ENCODE results near the gene ZNF415. TPM values are rescaled to one million over a fixed set of nuclear protein-coding genes. Genes with fewer than 3 reads are reported as not detected.
"Not testable (repeated sequence)": the region's sequence is repeated elsewhere in the genome, so short reads cannot be mapped to it uniquely, and the experiment has no call there.

The ZNF415 gene
- total RNA-seq, 1 experiment from 2014 or later: not detected

- BruUV-seq (replicated peaks): no TSS peak
- DNase-seq: no peak
- intact Hi-C loops (cut with micrococcal nuclease; ENCODE audit: unreplicated experiment): no loop called here
- peaks cover 21% of the 10 kb centered on the region for H3K9me3 Mint-ChIP-seq (ENCODE audit: low read depth, unreplicated experiment)
- no peak for TF ChIP-seq CTCF (IDR thresholded peaks at IDR 0.05; ENCODE audit: unreplicated experiment)
- CTCF ChIA-PET: no interaction called here
- no peaks in the 10 kb centered on the region for H3K27me3 Mint-ChIP-seq (ENCODE audit: unreplicated experiment)
- H3K4me3 Mint-ChIP-seq (ENCODE audit: low read depth, unreplicated experiment): no peak overlapping the region
- H3K4me1 Mint-ChIP-seq (ENCODE audit: low read depth, unreplicated experiment): no peaks in the 10 kb centered on the region
- H3K27ac Mint-ChIP-seq (ENCODE audit: unreplicated experiment): no peak overlapping the region
- no peaks in the 10 kb centered on the region for H3K36me3 Mint-ChIP-seq (ENCODE audit: insufficient read depth, unreplicated experiment)
Measured at GRCh38 chr19:53136432-53136831, 3.7 kb upstream of the ZNF415 start.

DNA sequence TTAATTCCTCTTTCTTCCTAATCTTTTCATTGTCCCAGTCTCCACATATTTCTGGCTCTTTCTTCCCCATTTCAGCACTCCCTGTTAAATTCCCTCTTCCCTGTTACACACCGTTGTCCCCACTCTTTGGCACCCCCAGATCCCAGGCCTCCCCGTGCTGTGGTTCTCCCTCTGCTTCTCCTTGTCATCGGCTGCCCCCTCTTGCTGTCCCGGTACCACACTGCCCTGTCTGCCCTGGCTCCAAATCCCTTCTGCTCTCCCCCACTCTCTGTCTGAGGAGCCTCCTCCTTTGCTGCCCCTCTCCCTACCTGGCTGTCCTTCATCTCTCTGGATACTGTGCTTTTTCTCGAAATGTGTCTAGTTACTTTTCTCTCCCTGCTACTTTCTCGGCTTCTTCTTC lies 983 bp downstream of the ZNF415 start:
- H3K4me3 Mint-ChIP-seq (ENCODE audit: low read depth, unreplicated experiment): no peak overlapping the region
- no TSS peak for BruUV-seq (replicated peaks)
- H3K4me1 Mint-ChIP-seq (ENCODE audit: low read depth, unreplicated experiment): no peaks in the 10 kb centered on the region
- no peak for TF ChIP-seq CTCF (IDR thresholded peaks at IDR 0.05; ENCODE audit: unreplicated experiment)
- H3K36me3 Mint-ChIP-seq (ENCODE audit: insufficient read depth, unreplicated experiment): no peaks in the 10 kb centered on the region
- peaks cover 18% of the 10 kb centered on the region for H3K9me3 Mint-ChIP-seq (ENCODE audit: low read depth, unreplicated experiment)
- H3K27me3 Mint-ChIP-seq (ENCODE audit: unreplicated experiment): no peaks in the 10 kb centered on the region
- DNase-seq: no peak
- H3K27ac Mint-ChIP-seq (ENCODE audit: unreplicated experiment): no peak overlapping the region
- intact Hi-C loops (cut with micrococcal nuclease; ENCODE audit: unreplicated experiment): no loop called here
- CTCF ChIA-PET: no interaction called here

GRCh38 chr19:53131085-53131590 lies 1.6 kb downstream of the ZNF415 start:
- TF ChIP-seq CTCF (IDR thresholded peaks at IDR 0.05; ENCODE audit: unreplicated experiment): no peak
- Mint-ChIP-seq H3K27ac (ENCODE audit: unreplicated experiment) (no peak overlapping the region), H3K4me1 (ENCODE audit: low read depth, unreplicated experiment) (no peaks in the 10 kb centered on the region), H3K9me3 (ENCODE audit: low read depth, unreplicated experiment) (peaks cover 20% of the 10 kb centered on the region), H3K36me3 (ENCODE audit: insufficient read depth, unreplicated experiment) (no peaks in the 10 kb centered on the region), H3K4me3 (ENCODE audit: low read depth, unreplicated experiment) (no peak overlapping the region), H3K27me3 (ENCODE audit: unreplicated experiment) (no peaks in the 10 kb centered on the region)
- BruUV-seq (replicated peaks): no TSS peak
- intact Hi-C loops (cut with micrococcal nuclease; ENCODE audit: unreplicated experiment): no loop called here
- CTCF ChIA-PET: no interaction called here
- no peak for DNase-seq

DNA sequence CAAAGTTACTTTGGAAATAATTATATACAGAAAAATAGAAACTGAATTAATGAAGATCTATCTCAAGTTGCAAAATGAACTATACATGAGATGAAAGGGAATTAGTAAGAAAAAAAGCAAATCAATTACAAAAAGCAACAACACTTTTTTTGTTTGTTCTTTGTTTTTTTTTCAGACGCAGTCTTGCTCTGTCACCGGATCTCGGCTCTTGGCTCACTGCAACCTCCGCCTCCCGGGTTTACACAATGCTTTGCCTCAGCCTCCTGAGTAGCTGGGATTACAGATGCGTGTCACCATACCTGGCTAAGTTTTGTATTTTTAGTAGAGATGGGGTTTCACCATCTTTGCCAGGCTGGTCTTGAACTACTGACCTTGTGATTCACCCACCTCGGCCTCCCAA lies 2.2 kb downstream of the ZNF415 start:
- intact Hi-C loops (cut with micrococcal nuclease; ENCODE audit: unreplicated experiment): no loop called here
- DNase-seq: no peak
- H3K4me1 Mint-ChIP-seq (ENCODE audit: low read depth, unreplicated experiment): no peaks in the 10 kb centered on the region
- no peaks in the 10 kb centered on the region for H3K36me3 Mint-ChIP-seq (ENCODE audit: insufficient read depth, unreplicated experiment)
- CTCF ChIA-PET: no interaction called here
- H3K9me3 Mint-ChIP-seq (ENCODE audit: low read depth, unreplicated experiment): peaks cover 20% of the 10 kb centered on the region
- no peaks in the 10 kb centered on the region for H3K27me3 Mint-ChIP-seq (ENCODE audit: unreplicated experiment)
- H3K27ac Mint-ChIP-seq (ENCODE audit: unreplicated experiment): no peak overlapping the region
- TF ChIP-seq CTCF (IDR thresholded peaks at IDR 0.05; ENCODE audit: unreplicated experiment): no peak
- no TSS peak for BruUV-seq (replicated peaks)
- H3K4me3 Mint-ChIP-seq (ENCODE audit: low read depth, unreplicated experiment): no peak overlapping the region

DNA sequence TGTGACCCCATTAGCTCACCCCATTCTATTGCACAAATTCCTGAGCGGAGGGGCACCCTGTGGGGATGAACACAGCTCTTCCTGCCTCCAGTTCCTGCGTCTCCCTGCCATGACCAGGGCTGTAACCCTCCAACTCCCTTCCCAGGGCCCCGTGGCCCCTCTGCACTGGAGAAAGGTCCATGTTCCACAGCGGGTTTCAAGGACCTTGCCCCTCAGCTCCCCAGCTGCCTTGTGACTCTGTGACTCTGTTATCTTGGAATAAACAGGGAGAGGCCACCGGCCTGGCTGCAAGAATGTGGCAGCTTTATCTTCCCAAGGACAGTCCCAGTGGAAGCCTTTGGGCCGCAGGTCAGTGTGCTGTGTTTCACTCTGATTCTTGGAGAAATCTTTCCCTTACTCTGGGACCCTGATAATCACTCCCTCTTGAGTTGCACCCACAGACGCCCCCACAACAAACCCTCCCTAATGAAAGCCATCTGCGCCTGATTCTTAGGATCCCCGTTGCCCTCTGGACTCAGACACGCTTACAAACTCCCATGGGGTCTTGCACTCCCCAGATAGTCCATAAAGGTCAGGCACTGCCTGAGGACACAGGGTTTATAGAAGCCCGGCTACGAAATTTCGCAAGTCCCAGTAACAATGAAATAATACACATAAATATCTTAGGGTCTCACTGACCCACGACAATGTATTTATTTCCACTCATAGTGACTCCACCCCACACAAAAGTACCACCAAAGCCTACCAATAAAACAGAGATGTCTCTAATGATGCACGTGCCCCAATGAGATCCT lies 5.8 kb downstream of the ZNF415 start:
- H3K4me1 Mint-ChIP-seq (ENCODE audit: low read depth, unreplicated experiment); BruUV-seq (replicated peaks); CTCF ChIA-PET; H3K27me3 Mint-ChIP-seq (ENCODE audit: unreplicated experiment); intact Hi-C loops (cut with micrococcal nuclease; ENCODE audit: unreplicated experiment); H3K27ac Mint-ChIP-seq (ENCODE audit: unreplicated experiment); H3K36me3 Mint-ChIP-seq (ENCODE audit: insufficient read depth, unreplicated experiment); H3K4me3 Mint-ChIP-seq (ENCODE audit: low read depth, unreplicated experiment); DNase-seq: not testable (repeated sequence)
- peaks cover 26% of the 10 kb centered on the region for H3K9me3 Mint-ChIP-seq (ENCODE audit: low read depth, unreplicated experiment)

Data from Calu3 (cell line).